Loucy (cell line): ENCODE measurements around the gene CACNB2.

ENCODE experiments used
- H2AFZ ChIP-seq: fragments of 200-600 bp; sonication (generic); 2 replicates; pipeline ENCODE4 v1.6.0; 2016; ENCODE audit warnings: antibody characterized with exemption, mild to moderate bottlenecking, low read length, moderate library complexity
- H3F3A ChIP-seq: fragments of 200-600 bp; 2 replicates; pipeline ENCODE4 v1.6.0; 2016; ENCODE audit warnings: antibody characterized with exemption, low read depth, mild to moderate bottlenecking
- H3K27me3 ChIP-seq: fragments of 200-600 bp; sonication (generic); 2 replicates; pipeline ENCODE4 v1.6.1; 2014; ENCODE audit warnings: low read length, mild to moderate bottlenecking; ENCODE audit not compliant: insufficient read depth, poor library complexity, severe bottlenecking
- H3K36me3 ChIP-seq: fragments of 200-600 bp; sonication (generic); 2 replicates; pipeline ENCODE4 v1.6.1; 2016; ENCODE audit warnings: low read length; ENCODE audit not compliant: insufficient read depth
- H3K4me1 ChIP-seq: fragments of 200-600 bp; sonication (generic); 2 replicates; pipeline ENCODE4 v1.5.1; 2014; ENCODE audit warnings: low read length, mild to moderate bottlenecking; ENCODE audit not compliant: insufficient read depth, poor library complexity, severe bottlenecking
- H3K4me2 ChIP-seq: fragments of 200-600 bp; sonication (generic); 2 replicates; pipeline ENCODE4 v1.6.0; 2014; ENCODE audit warnings: antibody characterized with exemption, low read length, low read depth, mild to moderate bottlenecking; ENCODE audit not compliant: poor library complexity, severe bottlenecking
- H3K4me3 ChIP-seq: fragments of 200-600 bp; sonication (generic); 2 replicates; pipeline ENCODE4 v1.5.1; 2014; ENCODE audit warnings: low read length, mild to moderate bottlenecking, mixed read lengths; ENCODE audit not compliant: poor library complexity, severe bottlenecking
- H3K79me2 ChIP-seq: fragments of 200-600 bp; sonication (generic); 2 replicates; pipeline ENCODE4 v1.6.1; 2014; ENCODE audit warnings: low read length; ENCODE audit not compliant: insufficient read depth
- H3K9ac ChIP-seq: fragments of 200-600 bp; sonication (generic); 2 replicates; pipeline ENCODE4 v1.6.0; 2014; ENCODE audit warnings: mild to moderate bottlenecking, low read depth, low read length, moderate library complexity; ENCODE audit not compliant: poor library complexity, severe bottlenecking
- H3K9me2 ChIP-seq: fragments of 200-600 bp; sonication (generic); replicated peaks from 2 replicates; pipeline ENCODE4 v1.6.1; 2016; ENCODE audit warnings: low read depth, low read length, mixed read lengths
- H3K9me3 ChIP-seq: fragments of 200-600 bp; sonication (generic); 2 replicates; pipeline ENCODE4 v1.6.1; 2014; ENCODE audit warnings: mild to moderate bottlenecking, antibody characterized with exemption, low read length, low read depth; ENCODE audit not compliant: insufficient read depth
- H4K20me1 ChIP-seq: fragments of 200-600 bp; sonication (generic); 2 replicates; pipeline ENCODE4 v1.6.0; 2014; ENCODE audit warnings: antibody characterized with exemption, low read length, mild to moderate bottlenecking; ENCODE audit not compliant: insufficient read depth, poor library complexity, severe bottlenecking
- CTCF ChIP-seq: fragments of 200-600 bp; sonication (generic); conservative IDR thresholded peaks from 2 replicates; pipeline ENCODE4 v1.5.1; 2014; ENCODE audit warnings: mild to moderate bottlenecking, antibody characterized with exemption, low read length
- EZH2phosphoT487 ChIP-seq: fragments of 200-600 bp; IDR thresholded peaks from 2 replicates; pipeline ENCODE4 v1.6.1; 2018; ENCODE audit warnings: antibody characterized with exemption, mild to moderate bottlenecking, moderate library complexity, borderline replicate concordance

The CACNB2 gene

GRCh38 chr10:18478354-18478753 lies 338.1 kb downstream of the CACNB2 start:
- Histone ChIP-seq H3K79me2 (no peaks in the 10 kb centered on the region), H3K27me3 (no peaks in the 10 kb centered on the region), H3K4me1 (no peaks in the 10 kb centered on the region), H3K36me3 (no peaks in the 10 kb centered on the region), H4K20me1 (no peaks in the 10 kb centered on the region), H3K9me2 (no peaks in the 10 kb centered on the region), H3K4me2 (no peak overlapping the region), H2AFZ (no peak overlapping the region), H3K9me3 (no peaks in the 10 kb centered on the region), H3K4me3 (no peak overlapping the region), H3F3A (no peaks in the 10 kb centered on the region), H3K9ac (no peak overlapping the region)
- no peak for TF ChIP-seq EZH2phosphoT487
- no peak for TF ChIP-seq CTCF

DNA sequence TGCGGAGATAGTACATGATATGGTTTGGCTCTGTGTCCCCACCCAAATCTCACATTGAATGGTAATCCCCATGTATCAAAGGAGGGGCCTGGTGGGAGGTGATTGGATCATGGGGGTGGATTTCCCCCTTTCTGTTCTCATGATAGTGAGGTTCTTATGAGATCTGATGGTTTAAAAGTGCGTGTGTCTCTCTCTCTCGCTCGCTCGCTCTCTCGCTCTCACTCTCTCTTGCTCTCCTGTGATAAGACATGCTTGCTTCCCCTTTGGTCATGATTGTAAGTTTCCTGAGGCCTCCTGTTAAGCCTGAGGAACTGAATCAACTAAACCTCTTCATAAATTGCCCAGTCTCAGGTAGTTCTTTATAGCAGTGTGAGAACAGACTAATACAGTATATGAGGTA lies 339.3 kb downstream of the CACNB2 start:
- Histone ChIP-seq H3K36me3 (no peaks in the 10 kb centered on the region), H3K4me3 (no peak overlapping the region), H3K4me1 (no peaks in the 10 kb centered on the region), H3K79me2 (no peaks in the 10 kb centered on the region), H3K9me3 (no peaks in the 10 kb centered on the region), H3K9ac (no peak overlapping the region), H4K20me1 (no peaks in the 10 kb centered on the region), H3K27me3 (no peaks in the 10 kb centered on the region), H3K4me2 (no peak overlapping the region), H3F3A (no peaks in the 10 kb centered on the region), H2AFZ (no peak overlapping the region), H3K9me2 (no peaks in the 10 kb centered on the region)
- TF ChIP-seq EZH2phosphoT487 (no peak), CTCF (no peak)

GRCh38 chr10:18483516-18484186 lies 343.4 kb downstream of the CACNB2 start:
- Histone ChIP-seq H3K4me1 (no peaks in the 10 kb centered on the region), H3K4me2 (no peak overlapping the region), H3K9me2 (no peaks in the 10 kb centered on the region), H3K27me3 (no peaks in the 10 kb centered on the region), H3K36me3 (no peaks in the 10 kb centered on the region), H3K9me3 (no peaks in the 10 kb centered on the region), H3K9ac (no peak overlapping the region), H3F3A (no peaks in the 10 kb centered on the region), H3K79me2 (no peaks in the 10 kb centered on the region), H2AFZ (no peak overlapping the region), H4K20me1 (no peaks in the 10 kb centered on the region), H3K4me3 (no peak overlapping the region)
- TF ChIP-seq EZH2phosphoT487 = no peak
- TF ChIP-seq CTCF = no peak
